Brain microvascular endothelial cell (primary cell): ENCODE results near the gene MPV17.

ENCODE experiments used
- DNase-seq: peaks from one replicate; pipeline ENCODE4 v3.0.0-alpha.2; 2020
- H3K27ac ChIP-seq: fragments of 250-450 bp; sonication (Bioruptor Pico); 2 replicates; pipeline ENCODE4 v1.5.1; 2020; ENCODE audit warnings: mild to moderate bottlenecking, moderate library complexity
- H3K27me3 ChIP-seq: fragments of 250-450 bp; sonication (Bioruptor Pico); replicated peaks from 2 replicates; pipeline ENCODE4 v1.5.1; 2020; ENCODE audit warnings: mild to moderate bottlenecking
- H3K36me3 ChIP-seq: fragments of 250-450 bp; sonication (Bioruptor Pico); replicated peaks from 2 replicates; pipeline ENCODE4 v1.5.1; 2020; ENCODE audit warnings: mild to moderate bottlenecking
- H3K4me3 ChIP-seq: 2 replicates; pipeline ENCODE4 v1.5.1; 2011; ENCODE audit warnings: low read depth, mild to moderate bottlenecking, control low read depth, low read length, moderate library complexity
- in situ Hi-C: cut with HindIII; loops from 2 replicates; pipeline ENCODE4 v1.10.0; 2017; ENCODE audit warnings: low sequenced_read_pairs, low pct_ligation_motif_present
- TF ChIP-seq, protein P1 (sequence below): IDR thresholded peaks from 2 replicates; pipeline ENCODE4 v1.5.1; 2011; ENCODE audit warnings: low read depth, mild to moderate bottlenecking, moderate library complexity, low read length, control low read depth, inconsistent platforms; ENCODE audit errors: missing control alignments

Gene MPV17

DNA sequence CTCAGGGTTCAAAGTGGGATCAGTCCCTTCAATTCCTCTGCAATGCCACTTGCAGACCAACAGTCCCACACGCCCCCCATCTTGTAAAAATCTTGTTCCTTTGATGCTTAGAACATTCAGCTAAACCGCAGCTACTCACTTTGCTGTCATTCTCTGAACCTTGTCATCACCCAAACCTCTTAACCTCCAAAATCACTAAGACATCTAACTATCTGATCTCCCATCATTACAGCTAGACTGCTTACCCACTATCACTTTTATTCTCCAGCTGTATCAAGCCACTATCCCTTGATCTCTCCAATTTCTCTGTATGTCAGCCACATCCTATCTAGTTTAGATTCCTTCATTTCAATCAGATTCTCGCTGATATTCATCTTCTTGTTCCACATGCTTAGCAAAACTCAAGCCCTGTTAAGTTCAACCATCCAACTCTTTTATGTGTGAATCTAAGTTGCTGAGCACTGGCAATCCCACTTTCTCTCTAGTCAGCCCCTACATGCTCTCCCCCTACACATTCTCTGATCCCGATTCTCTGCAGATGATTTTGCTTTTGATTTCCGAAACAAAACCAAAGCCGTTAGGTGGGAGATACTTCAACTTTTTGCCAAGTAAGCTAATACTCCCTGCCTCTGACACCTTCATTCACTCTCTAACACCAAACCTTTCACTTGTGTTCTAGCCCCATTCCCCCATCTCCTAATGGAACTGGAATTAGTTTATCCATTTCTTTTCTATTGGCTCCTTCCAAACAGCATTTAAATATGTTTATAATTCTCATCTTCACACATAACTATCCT, 29.1 kb upstream of the MPV17 start:
- Histone ChIP-seq H3K27ac (no peak overlapping the region), H3K4me3 (no peak overlapping the region), H3K36me3 (no peaks in the 10 kb centered on the region), H3K27me3 (no peaks in the 10 kb centered on the region)
- in situ Hi-C loops = no loop called here
- no peak for DNase-seq
- TF ChIP-seq, protein P1, sequence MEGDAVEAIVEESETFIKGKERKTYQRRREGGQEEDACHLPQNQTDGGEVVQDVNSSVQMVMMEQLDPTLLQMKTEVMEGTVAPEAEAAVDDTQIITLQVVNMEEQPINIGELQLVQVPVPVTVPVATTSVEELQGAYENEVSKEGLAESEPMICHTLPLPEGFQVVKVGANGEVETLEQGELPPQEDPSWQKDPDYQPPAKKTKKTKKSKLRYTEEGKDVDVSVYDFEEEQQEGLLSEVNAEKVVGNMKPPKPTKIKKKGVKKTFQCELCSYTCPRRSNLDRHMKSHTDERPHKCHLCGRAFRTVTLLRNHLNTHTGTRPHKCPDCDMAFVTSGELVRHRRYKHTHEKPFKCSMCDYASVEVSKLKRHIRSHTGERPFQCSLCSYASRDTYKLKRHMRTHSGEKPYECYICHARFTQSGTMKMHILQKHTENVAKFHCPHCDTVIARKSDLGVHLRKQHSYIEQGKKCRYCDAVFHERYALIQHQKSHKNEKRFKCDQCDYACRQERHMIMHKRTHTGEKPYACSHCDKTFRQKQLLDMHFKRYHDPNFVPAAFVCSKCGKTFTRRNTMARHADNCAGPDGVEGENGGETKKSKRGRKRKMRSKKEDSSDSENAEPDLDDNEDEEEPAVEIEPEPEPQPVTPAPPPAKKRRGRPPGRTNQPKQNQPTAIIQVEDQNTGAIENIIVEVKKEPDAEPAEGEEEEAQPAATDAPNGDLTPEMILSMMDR = no peak

DNA sequence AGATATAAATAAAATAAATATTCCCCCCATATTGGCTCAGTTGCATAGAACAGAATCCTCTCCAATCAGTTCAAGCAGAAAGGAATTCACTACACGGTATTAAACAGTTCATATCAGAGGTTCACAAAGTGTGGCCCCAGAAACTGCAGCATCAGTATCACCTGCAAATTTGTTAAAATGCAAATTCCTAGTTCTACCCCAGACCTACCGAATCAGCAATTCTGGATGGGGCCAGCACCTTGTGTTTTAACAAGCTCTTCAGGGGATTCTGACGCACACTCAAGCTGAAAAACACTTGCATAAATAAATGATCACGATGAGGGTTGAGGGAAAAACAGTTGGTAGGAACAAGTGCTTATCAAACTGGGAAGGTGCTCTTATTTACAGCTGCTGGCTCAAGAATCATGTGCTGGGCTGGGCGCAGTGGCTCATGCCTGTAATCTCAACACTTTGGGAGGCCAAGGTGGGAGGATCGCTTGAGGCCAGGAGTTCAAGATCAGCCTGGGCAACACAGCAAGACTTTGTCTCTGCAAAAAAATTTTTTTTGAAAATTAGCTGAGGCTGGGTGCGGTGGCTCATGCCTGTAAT, 27.3 kb upstream of the MPV17 start:
- TF ChIP-seq, protein P1 = no peak
- Histone ChIP-seq H3K27me3 (no peaks in the 10 kb centered on the region), H3K4me3 (no peak overlapping the region), H3K27ac (no peak overlapping the region), H3K36me3 (no peaks in the 10 kb centered on the region)
- no peak for DNase-seq
- in situ Hi-C loops = no loop called here

DNA sequence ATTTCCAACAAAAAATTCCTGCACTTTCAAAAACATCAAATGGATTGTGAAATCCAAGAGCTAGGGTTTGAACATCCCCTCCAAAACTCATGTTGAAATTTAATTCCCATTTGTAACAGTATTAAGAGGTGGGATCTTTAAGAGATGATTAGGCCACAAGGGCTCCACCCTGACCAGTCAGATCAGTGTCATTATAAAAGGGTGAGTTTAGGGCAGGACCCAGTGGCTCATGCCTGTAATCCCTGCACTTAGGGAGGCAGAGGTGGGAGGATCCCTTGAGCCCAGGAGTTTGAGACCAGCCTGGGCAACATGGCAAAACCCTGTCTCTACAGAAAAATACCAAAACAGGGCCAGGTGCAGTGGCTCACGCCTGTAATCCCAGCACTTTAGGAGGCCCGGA, 24.7 kb upstream of the MPV17 start:
- in situ Hi-C loops = no loop called here
- Histone ChIP-seq H3K27me3 (no peaks in the 10 kb centered on the region), H3K36me3 (peaks cover 3% of the 10 kb centered on the region), H3K27ac (no peak overlapping the region), H3K4me3 (no peak overlapping the region)
- TF ChIP-seq, protein P1 = no peak
- DNase-seq = no peak

GRCh38 chr2:27336173-27336572, 13.3 kb upstream of the MPV17 start:
- Histone ChIP-seq H3K27me3 (no peaks in the 10 kb centered on the region), H3K36me3 (peaks cover 55% of the 10 kb centered on the region), H3K4me3 (no peak overlapping the region), H3K27ac (no peak overlapping the region)
- no peak for DNase-seq
- TF ChIP-seq, protein P1 = no peak
- in situ Hi-C loops = no loop called here

DNA sequence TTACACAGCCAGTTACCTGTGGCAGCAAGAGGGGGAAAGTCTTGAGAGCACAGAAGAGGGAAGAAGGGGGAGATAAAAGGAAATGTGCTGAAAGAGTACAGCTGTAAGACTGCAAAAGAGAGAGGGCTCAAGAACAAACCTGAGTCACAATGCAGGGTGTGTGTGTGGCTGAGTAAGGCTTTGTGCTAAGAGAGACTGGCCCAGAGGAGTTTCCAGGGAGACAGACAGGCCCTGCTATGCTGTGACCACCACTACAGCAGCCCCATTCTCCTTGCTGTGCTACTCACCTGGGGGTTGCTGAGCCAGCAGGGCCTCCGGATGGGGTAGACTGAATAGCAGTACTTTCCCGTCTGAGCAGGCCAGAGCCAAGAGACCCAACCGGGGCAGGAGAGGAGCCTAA, 12.4 kb upstream of the MPV17 start:
- no peak overlapping the region for H3K4me3 ChIP-seq
- H3K27me3 ChIP-seq = no peaks in the 10 kb centered on the region
- peaks cover 55% of the 10 kb centered on the region for H3K36me3 ChIP-seq
- in situ Hi-C loops = no loop called here
- no peak for DNase-seq
- TF ChIP-seq, protein P1 = no peak
- no peak overlapping the region for H3K27ac ChIP-seq

GRCh38 chr2:27324720-27325119, 1.8 kb upstream of the MPV17 start:
- Histone ChIP-seq H3K27ac (no peak overlapping the region), H3K27me3 (no peaks in the 10 kb centered on the region), H3K36me3 (peaks cover 33% of the 10 kb centered on the region), H3K4me3 (no peak overlapping the region)
- TF ChIP-seq, protein P1 = no peak
- in situ Hi-C loops = no loop called here
- no peak for DNase-seq
